HepG2 (cell line): Measurements from ENCODE around the gene MRPL28. TPM values are rescaled to one million over a fixed set of nuclear protein-coding genes. Genes with fewer than 3 reads are reported as not detected.

Experiments
- ARNT2 ChIP-seq: sonication (generic); formaldehyde crosslinking; IDR thresholded peaks from 2 replicates; pipeline ENCODE4 v1.8.0; 2022; ENCODE audit warnings: mild to moderate bottlenecking, low read depth, missing genetic modification reagents, moderate library complexity
- ESRRA ChIP-seq: sonication (generic); formaldehyde crosslinking; IDR thresholded peaks from 2 replicates; pipeline ENCODE4 v1.5.1; 2020; ENCODE audit warnings: mild to moderate bottlenecking, low read depth, missing genetic modification reagents
- FOXA1 ChIP-seq, 2 experiments: fragments of 450-650 bp in 1 of 2; sonication (generic) in 1 of 2; formaldehyde crosslinking in 1 of 2; IDR thresholded peaks; 2 replicates each; pipeline versions ENCODE4 v1.4.0 to v1.6.1; 2016 to 2020; ENCODE audit warnings: missing genetic modification reagents in 1 of 2
- FOXO4 ChIP-seq: sonication (generic); formaldehyde crosslinking; conservative IDR thresholded peaks from 2 replicates; pipeline ENCODE4 v1.8.1; 2023; ENCODE audit warnings: missing genetic modification reagents
- HOXA5 ChIP-seq: sonication (generic); formaldehyde crosslinking; IDR thresholded peaks from 2 replicates; pipeline ENCODE4 v1.4.0; 2020; ENCODE audit warnings: missing genetic modification reagents
- HOXA7 ChIP-seq: sonication (generic); formaldehyde crosslinking; IDR thresholded peaks from 2 replicates; pipeline ENCODE4 v1.8.1; 2022; ENCODE audit warnings: mild to moderate bottlenecking, missing genetic modification reagents, moderate library complexity
- MLXIP ChIP-seq: sonication (generic); formaldehyde crosslinking; IDR thresholded peaks from 2 replicates; pipeline ENCODE4 v1.9.0; 2021; ENCODE audit warnings: missing genetic modification reagents, borderline replicate concordance
- MXD4 ChIP-seq: IDR thresholded peaks from 2 replicates; pipeline ENCODE4 v1.6.1; 2016; ENCODE audit warnings: mild to moderate bottlenecking, missing biosample characterization, missing genetic modification reagents
- PHF5A ChIP-seq: IDR thresholded peaks from one replicate; pipeline ENCODE4 v1.6.1; 2018; ENCODE audit warnings: low read depth, missing genetic modification reagents; ENCODE audit not compliant: unreplicated experiment
- PITX1 ChIP-seq: sonication (generic); formaldehyde crosslinking; IDR thresholded peaks from 2 replicates; pipeline ENCODE4 v1.5.1; 2020; ENCODE audit warnings: mild to moderate bottlenecking, missing genetic modification reagents
- PPARG ChIP-seq: conservative IDR thresholded peaks from 2 replicates; pipeline ENCODE4 v1.6.1; 2016; ENCODE audit warnings: missing biosample characterization, missing genetic modification reagents
- SMAD1 ChIP-seq: sonication (generic); formaldehyde crosslinking; IDR thresholded peaks from 2 replicates; pipeline ENCODE4 v1.4.0; 2020; ENCODE audit warnings: missing genetic modification reagents, low read depth, mild to moderate bottlenecking, borderline replicate concordance
- SUZ12 ChIP-seq: fragments of 150-350 bp; IDR thresholded peaks from 2 replicates; pipeline ENCODE4 v1.6.1; 2014; ENCODE audit warnings: low read depth, low read length
- TAF15 ChIP-seq: fragments of 200-400 bp; formaldehyde crosslinking; IDR thresholded peaks from one replicate; pipeline ENCODE4 v1.6.1; 2018; ENCODE audit warnings: mild to moderate bottlenecking, low read depth, low read length; ENCODE audit not compliant: poor library complexity, severe bottlenecking
- TGIF2 ChIP-seq: IDR thresholded peaks from 2 replicates; pipeline ENCODE4 v1.6.1; 2016; ENCODE audit warnings: control low read depth, missing compliant biosample characterization
- ZNF230 ChIP-seq: sonication (generic); formaldehyde crosslinking; IDR thresholded peaks from 2 replicates; pipeline ENCODE4 v1.4.0; 2020; ENCODE audit warnings: mild to moderate bottlenecking, missing genetic modification reagents
- ZNF256 ChIP-seq: sonication (generic); formaldehyde crosslinking; conservative IDR thresholded peaks from 2 replicates; pipeline ENCODE4 v1.4.0; 2020; ENCODE audit warnings: missing genetic modification reagents
- ZNF274 ChIP-seq: sonication (generic); formaldehyde crosslinking; IDR thresholded peaks from 2 replicates; pipeline ENCODE4 v1.5.1; 2020; ENCODE audit warnings: mild to moderate bottlenecking, missing genetic modification reagents
- ZNF33A ChIP-seq: sonication (generic); formaldehyde crosslinking; IDR thresholded peaks from 2 replicates; pipeline ENCODE4 v1.5.1; 2020; ENCODE audit warnings: missing genetic modification reagents, mild to moderate bottlenecking, moderate library complexity, borderline replicate concordance
- ZNF550 ChIP-seq: sonication (generic); formaldehyde crosslinking; IDR thresholded peaks from 2 replicates; pipeline ENCODE4 v1.4.0; 2020; ENCODE audit warnings: mild to moderate bottlenecking, missing genetic modification reagents, borderline replicate concordance
- ZNF570 ChIP-seq: sonication (generic); formaldehyde crosslinking; IDR thresholded peaks from 2 replicates; pipeline ENCODE4 v1.4.0; 2020; ENCODE audit warnings: mild to moderate bottlenecking, missing genetic modification reagents, borderline replicate concordance
- ZNF660 ChIP-seq: sonication (generic); formaldehyde crosslinking; IDR thresholded peaks from 2 replicates; pipeline ENCODE4 v1.5.1; 2020; ENCODE audit warnings: mild to moderate bottlenecking, low read depth, missing genetic modification reagents, borderline replicate concordance
- ZNF7 ChIP-seq: IDR thresholded peaks from 2 replicates; pipeline ENCODE4 v1.6.1; 2016; ENCODE audit warnings: missing biosample characterization, missing genetic modification reagents
- polyA plus RNA-seq, 8 experiments: library from polyadenylated mRNA; depleted of rRNA in 3 of 8; stranded (reverse) in 7 of 8; unstranded in 1 of 8; fragments of >200 nt; fragmentation: Illumina TruSeq in 4 of 8; extraction: Trizol in 4 of 8; gene quantifications; 2 replicates each; pipeline versions ENCODE4 v1.2.1 to v1.2.3, GENCODE V29; 2011 to 2016; ENCODE audit warnings: low read depth in 4 of 8, missing spikeins in 1 of 8, mixed read lengths in 1 of 8; ENCODE audit not compliant: insufficient read depth in 1 of 8
- total RNA-seq, 5 experiments: library from RNA; depleted of rRNA; stranded (reverse); fragments of >200 nt; fragmentation: Illumina TruSeq; extraction: Trizol; gene quantifications; 2 replicates each; pipeline ENCODE4 v1.2.3, GENCODE V29; 2016; ENCODE audit warnings: low read depth in 1 of 5
- TF ChIP-seq, protein P1 (sequence below): sonication (generic); formaldehyde crosslinking; IDR thresholded peaks from 2 replicates; pipeline ENCODE4 v1.8.1; 2023; ENCODE audit warnings: mild to moderate bottlenecking, moderate library complexity, missing genetic modification reagents
- TF ChIP-seq, protein P2 (sequence below): sonication (generic); formaldehyde crosslinking; IDR thresholded peaks from 2 replicates; pipeline ENCODE4 v1.5.1; 2020; ENCODE audit warnings: missing genetic modification reagents, mild to moderate bottlenecking, borderline replicate concordance

Gene MRPL28
- total and polyA plus RNA-seq, 2 of the 13 experiments (the other 11 are each of a cell fraction or from before 2014, with no cell fraction given), result 114 to 135 TPM

- no peak for TF ChIP-seq SMAD1 (CRISPR knock-in tag)
- no peak for TF ChIP-seq MLXIP (CRISPR knock-in tag)
- no peak for TF ChIP-seq ZNF550
- TF ChIP-seq PHF5A, result peak; percentile 87
- TF ChIP-seq ZNF660 (CRISPR knock-in tag), result no peak
- TF ChIP-seq PITX1 (CRISPR knock-in tag), result no peak
- TF ChIP-seq ZNF256 (CRISPR knock-in tag), result no peak
- no peak for TF ChIP-seq ZNF274 (CRISPR knock-in tag)
- TF ChIP-seq TAF15, result no peak
- TF ChIP-seq MXD4 (CRISPR knock-in tag), result no peak
- no peak for TF ChIP-seq FOXA1 (IDR thresholded peaks at IDR 0.05)
- TF ChIP-seq FOXA1 (CRISPR knock-in tag; IDR thresholded peaks at IDR 0.05), result no peak
- TF ChIP-seq, protein P1, sequence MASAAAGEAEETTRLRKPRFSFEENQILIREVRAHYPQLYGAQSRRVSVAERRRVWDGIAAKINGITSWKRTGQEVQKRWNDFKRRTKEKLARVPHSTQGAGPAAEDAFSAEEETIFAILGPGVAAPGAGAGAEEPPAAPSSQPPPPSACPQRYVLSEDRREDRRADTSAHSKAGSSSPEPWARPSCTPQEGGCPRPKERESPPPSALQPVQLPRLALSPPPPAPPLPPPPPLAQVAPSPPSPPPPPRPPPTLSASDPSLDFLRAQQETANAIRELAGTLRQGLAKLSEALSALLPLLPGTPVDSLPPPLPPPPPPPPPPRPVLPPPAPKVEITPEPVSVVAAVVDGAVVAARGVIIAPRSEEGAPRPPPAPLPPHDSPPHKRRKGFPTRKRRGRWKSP (CRISPR knock-in tag), result no peak
- TF ChIP-seq ESRRA (CRISPR knock-in tag), result no peak
- TF ChIP-seq TGIF2 (CRISPR knock-in tag), result no peak
- TF ChIP-seq ZNF7 (CRISPR knock-in tag), result no peak
- no peak for TF ChIP-seq PPARG (CRISPR knock-in tag)
- 0 out of 2 replicates have a peak, but pooled peaks have one; percentile 42 for TF ChIP-seq ARNT2 (CRISPR knock-in tag)
- peak; percentile 44; the same call in 1 of the 2 replicates for TF ChIP-seq HOXA5
- TF ChIP-seq ZNF230 (CRISPR knock-in tag), result no peak
- no peak for TF ChIP-seq FOXO4 (CRISPR knock-in tag)
- no peak for TF ChIP-seq ZNF570 (CRISPR knock-in tag)
- TF ChIP-seq HOXA7 (CRISPR knock-in tag), result no peak
- TF ChIP-seq SUZ12, result no peak
- TF ChIP-seq, protein P2, sequence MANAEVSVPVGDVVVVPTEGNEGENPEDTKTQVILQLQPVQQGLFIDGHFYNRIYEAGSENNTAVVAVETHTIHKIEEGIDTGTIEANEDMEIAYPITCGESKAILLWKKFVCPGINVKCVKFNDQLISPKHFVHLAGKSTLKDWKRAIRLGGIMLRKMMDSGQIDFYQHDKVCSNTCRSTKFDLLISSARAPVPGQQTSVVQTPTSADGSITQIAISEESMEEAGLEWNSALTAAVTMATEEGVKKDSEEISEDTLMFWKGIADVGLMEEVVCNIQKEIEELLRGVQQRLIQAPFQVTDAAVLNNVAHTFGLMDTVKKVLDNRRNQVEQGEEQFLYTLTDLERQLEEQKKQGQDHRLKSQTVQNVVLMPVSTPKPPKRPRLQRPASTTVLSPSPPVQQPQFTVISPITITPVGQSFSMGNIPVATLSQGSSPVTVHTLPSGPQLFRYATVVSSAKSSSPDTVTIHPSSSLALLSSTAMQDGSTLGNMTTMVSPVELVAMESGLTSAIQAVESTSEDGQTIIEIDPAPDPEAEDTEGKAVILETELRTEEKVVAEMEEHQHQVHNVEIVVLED, result peak; percentile 54; the same call in 1 of the 2 replicates
- TF ChIP-seq ZNF33A (CRISPR knock-in tag), result no peak
Observed at GRCh38 chr16:370443-370842, at the start of gene MRPL28 (continued).
